H1 (cell line): ENCODE data around the gene TMEM253. TPM values are rescaled to one million over a fixed set of nuclear protein-coding genes. Genes with fewer than 3 reads are reported as not detected.

Source experiments
- EGR1 ChIP-seq: IDR thresholded peaks from 2 replicates; pipeline ENCODE4 v1.6.1; 2011; ENCODE audit warnings: low read depth, low read length, borderline replicate concordance
- KDM1A ChIP-seq: fragments of 200-600, 300-600 bp; sonication (generic); IDR thresholded peaks from 2 replicates; pipeline ENCODE4 v1.7.1; 2016; ENCODE audit warnings: mild to moderate bottlenecking, low read length, borderline replicate concordance
- KDM4A ChIP-seq: IDR thresholded peaks from one replicate; pipeline ENCODE4 v1.7.1; 2012; ENCODE audit warnings: low read depth, mild to moderate bottlenecking, moderate library complexity, low read length, inconsistent platforms; ENCODE audit not compliant: severe bottlenecking
- NANOG ChIP-seq: IDR thresholded peaks from 2 replicates; pipeline ENCODE4 v1.6.1; 2011; ENCODE audit warnings: low read length, low read depth, mild to moderate bottlenecking, inconsistent platforms; ENCODE audit not compliant: insufficient read depth, poor library complexity, severe bottlenecking
- RBBP5 ChIP-seq: IDR thresholded peaks from 2 replicates; pipeline ENCODE4 v1.7.1; 2012; ENCODE audit warnings: low read depth, mild to moderate bottlenecking, inconsistent platforms, low read length, moderate library complexity, borderline replicate concordance
- SRF ChIP-seq: IDR thresholded peaks from 2 replicates; pipeline ENCODE4 v1.6.1; 2011; ENCODE audit warnings: mild to moderate bottlenecking, low read depth, low read length, moderate library complexity
- SUZ12 ChIP-seq: fragments of 200-600 bp; sonication (generic); IDR thresholded peaks from 2 replicates; pipeline ENCODE4 v1.6.1; 2012; ENCODE audit warnings: mild to moderate bottlenecking, inconsistent platforms, low read length, moderate library complexity, mixed read lengths
- TAF7 ChIP-seq: optimal IDR thresholded peaks from 2 replicates; pipeline ENCODE3; 2011; ENCODE audit warnings: low read depth, mild to moderate bottlenecking, inconsistent platforms, low read length, moderate library complexity, borderline replicate concordance
- YY1 ChIP-seq: IDR thresholded peaks from 2 replicates; pipeline ENCODE4 v1.6.1; 2011; ENCODE audit warnings: low read depth, mild to moderate bottlenecking, low read length
- polyA plus RNA-seq, 7 experiments: library from polyadenylated mRNA; depleted of rRNA in 3 of 7; stranded (reverse) in 5 of 7; unstranded in 2 of 7; fragments of >200 nt in 5 of 7; fragments of 200-250 nt in 2 of 7; gene quantifications; 1 replicate in 5 of 7; 2 replicates in 1 of 7; 4 replicates in 1 of 7; pipeline versions ENCODE4 v1.2.1 to v1.2.3, GENCODE V29; 2011 to 2013; ENCODE audit warnings: missing spikeins in 2 of 7, mixed read lengths in 2 of 7
- total RNA-seq: library from RNA; stranded (reverse); fragmentation: NEBNext Ultra II Directional; extraction: Animal tissue kit (Norgen Biotek cat#: 25700); gene quantifications from 2 replicates; pipeline ENCODE4 v1.2.1, GENCODE V29; 2021
- TF ChIP-seq, protein P1 (sequence below): fragments of 300-600 bp; sonication (generic); IDR thresholded peaks from 2 replicates; pipeline ENCODE4 v1.7.1; 2012; ENCODE audit warnings: low read length, moderate library complexity, mild to moderate bottlenecking, inconsistent platforms; ENCODE audit not compliant: insufficient replicate concordance

The TMEM253 gene
- total and polyA plus RNA-seq, 2 of the 8 experiments (the other 6 are each of a cell fraction or from before 2014, with no cell fraction given), result 1.9 to 2.2 TPM

DNA sequence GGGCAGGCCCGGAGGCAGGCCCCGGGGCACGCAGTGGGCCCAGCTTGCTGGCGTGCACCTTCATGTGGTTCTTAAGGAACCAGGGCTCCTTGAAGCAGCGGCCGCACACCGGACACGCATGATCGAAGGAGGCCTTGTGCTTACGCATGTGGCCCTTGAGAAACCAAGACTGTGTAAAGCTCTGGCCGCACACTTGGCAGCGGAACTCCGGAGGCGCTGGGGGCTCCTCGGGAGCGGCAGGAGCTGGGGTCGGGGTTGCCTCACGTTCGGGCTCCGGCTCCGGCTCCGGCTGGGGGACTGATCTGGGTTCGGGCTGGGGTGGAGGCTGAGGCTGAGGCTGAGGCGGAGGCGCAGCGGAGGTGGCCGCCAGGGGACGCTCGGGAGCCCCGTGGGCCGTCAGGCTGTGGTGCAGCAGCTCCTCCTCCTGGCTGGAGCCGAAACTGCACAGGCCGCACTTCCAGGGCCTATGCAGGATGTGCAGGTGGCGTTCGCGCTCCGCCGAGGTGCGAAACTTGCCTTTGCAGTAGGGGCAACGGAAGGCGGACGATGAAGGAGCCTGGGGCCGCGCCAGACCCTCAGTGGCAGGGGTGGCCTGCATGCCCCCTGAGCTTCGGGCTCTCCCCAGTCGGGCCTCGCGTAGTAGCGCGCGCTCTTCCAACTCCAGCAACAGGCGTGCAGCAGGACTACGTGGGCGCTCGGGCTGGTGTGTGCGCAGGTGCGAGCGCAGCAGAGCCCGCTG is 8.4 kb upstream of the TMEM253 start (continued):
- TF ChIP-seq, protein P1, sequence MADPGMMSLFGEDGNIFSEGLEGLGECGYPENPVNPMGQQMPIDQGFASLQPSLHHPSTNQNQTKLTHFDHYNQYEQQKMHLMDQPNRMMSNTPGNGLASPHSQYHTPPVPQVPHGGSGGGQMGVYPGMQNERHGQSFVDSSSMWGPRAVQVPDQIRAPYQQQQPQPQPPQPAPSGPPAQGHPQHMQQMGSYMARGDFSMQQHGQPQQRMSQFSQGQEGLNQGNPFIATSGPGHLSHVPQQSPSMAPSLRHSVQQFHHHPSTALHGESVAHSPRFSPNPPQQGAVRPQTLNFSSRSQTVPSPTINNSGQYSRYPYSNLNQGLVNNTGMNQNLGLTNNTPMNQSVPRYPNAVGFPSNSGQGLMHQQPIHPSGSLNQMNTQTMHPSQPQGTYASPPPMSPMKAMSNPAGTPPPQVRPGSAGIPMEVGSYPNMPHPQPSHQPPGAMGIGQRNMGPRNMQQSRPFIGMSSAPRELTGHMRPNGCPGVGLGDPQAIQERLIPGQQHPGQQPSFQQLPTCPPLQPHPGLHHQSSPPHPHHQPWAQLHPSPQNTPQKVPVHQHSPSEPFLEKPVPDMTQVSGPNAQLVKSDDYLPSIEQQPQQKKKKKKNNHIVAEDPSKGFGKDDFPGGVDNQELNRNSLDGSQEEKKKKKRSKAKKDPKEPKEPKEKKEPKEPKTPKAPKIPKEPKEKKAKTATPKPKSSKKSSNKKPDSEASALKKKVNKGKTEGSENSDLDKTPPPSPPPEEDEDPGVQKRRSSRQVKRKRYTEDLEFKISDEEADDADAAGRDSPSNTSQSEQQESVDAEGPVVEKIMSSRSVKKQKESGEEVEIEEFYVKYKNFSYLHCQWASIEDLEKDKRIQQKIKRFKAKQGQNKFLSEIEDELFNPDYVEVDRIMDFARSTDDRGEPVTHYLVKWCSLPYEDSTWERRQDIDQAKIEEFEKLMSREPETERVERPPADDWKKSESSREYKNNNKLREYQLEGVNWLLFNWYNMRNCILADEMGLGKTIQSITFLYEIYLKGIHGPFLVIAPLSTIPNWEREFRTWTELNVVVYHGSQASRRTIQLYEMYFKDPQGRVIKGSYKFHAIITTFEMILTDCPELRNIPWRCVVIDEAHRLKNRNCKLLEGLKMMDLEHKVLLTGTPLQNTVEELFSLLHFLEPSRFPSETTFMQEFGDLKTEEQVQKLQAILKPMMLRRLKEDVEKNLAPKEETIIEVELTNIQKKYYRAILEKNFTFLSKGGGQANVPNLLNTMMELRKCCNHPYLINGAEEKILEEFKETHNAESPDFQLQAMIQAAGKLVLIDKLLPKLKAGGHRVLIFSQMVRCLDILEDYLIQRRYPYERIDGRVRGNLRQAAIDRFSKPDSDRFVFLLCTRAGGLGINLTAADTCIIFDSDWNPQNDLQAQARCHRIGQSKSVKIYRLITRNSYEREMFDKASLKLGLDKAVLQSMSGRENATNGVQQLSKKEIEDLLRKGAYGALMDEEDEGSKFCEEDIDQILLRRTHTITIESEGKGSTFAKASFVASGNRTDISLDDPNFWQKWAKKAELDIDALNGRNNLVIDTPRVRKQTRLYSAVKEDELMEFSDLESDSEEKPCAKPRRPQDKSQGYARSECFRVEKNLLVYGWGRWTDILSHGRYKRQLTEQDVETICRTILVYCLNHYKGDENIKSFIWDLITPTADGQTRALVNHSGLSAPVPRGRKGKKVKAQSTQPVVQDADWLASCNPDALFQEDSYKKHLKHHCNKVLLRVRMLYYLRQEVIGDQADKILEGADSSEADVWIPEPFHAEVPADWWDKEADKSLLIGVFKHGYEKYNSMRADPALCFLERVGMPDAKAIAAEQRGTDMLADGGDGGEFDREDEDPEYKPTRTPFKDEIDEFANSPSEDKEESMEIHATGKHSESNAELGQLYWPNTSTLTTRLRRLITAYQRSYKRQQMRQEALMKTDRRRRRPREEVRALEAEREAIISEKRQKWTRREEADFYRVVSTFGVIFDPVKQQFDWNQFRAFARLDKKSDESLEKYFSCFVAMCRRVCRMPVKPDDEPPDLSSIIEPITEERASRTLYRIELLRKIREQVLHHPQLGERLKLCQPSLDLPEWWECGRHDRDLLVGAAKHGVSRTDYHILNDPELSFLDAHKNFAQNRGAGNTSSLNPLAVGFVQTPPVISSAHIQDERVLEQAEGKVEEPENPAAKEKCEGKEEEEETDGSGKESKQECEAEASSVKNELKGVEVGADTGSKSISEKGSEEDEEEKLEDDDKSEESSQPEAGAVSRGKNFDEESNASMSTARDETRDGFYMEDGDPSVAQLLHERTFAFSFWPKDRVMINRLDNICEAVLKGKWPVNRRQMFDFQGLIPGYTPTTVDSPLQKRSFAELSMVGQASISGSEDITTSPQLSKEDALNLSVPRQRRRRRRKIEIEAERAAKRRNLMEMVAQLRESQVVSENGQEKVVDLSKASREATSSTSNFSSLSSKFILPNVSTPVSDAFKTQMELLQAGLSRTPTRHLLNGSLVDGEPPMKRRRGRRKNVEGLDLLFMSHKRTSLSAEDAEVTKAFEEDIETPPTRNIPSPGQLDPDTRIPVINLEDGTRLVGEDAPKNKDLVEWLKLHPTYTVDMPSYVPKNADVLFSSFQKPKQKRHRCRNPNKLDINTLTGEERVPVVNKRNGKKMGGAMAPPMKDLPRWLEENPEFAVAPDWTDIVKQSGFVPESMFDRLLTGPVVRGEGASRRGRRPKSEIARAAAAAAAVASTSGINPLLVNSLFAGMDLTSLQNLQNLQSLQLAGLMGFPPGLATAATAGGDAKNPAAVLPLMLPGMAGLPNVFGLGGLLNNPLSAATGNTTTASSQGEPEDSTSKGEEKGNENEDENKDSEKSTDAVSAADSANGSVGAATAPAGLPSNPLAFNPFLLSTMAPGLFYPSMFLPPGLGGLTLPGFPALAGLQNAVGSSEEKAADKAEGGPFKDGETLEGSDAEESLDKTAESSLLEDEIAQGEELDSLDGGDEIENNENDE, result no peak
- TF ChIP-seq SUZ12, result no peak
- TF ChIP-seq YY1, result peak; percentile 72
- peak; percentile 92 for TF ChIP-seq TAF7
- no peak for TF ChIP-seq KDM1A
- peak; percentile 44; the same call in 1 of the 2 replicates for TF ChIP-seq SRF
- 0 out of 2 replicates have a peak, but pooled peaks have one; percentile 21 for TF ChIP-seq RBBP5
- 0 out of 2 replicates have a peak, but pooled peaks have one; percentile 52 for TF ChIP-seq EGR1
- no peak for TF ChIP-seq KDM4A
- TF ChIP-seq NANOG, result no peak
